ENCODE measurements around the gene FCHSD2.
A peak's percentile ranks its signal among the peaks of the same experiment; 100 is the strongest.

The FCHSD2 gene

DNA sequence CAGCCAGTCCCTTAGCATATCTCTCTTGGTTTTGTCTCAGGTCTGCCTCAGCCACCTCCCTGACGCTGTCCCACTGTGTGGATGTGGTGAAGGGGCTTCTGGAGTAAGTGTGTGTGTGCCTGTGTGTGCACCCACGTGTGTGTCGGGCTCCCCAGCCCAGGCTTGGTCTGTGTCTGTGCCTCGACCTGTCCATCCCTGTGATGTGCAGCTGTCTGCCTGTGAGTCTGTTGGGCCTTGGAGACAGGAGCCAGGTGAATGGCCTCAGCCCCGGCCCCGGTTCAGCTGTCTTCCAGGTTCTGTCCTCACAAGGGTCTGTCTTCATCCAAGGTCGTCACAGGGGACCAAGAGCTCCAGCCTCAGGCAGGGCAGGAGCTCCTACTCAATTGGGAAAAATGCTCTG, 318.1 kb downstream of the FCHSD2 start:
- TF ChIP-seq, protein P1, sequence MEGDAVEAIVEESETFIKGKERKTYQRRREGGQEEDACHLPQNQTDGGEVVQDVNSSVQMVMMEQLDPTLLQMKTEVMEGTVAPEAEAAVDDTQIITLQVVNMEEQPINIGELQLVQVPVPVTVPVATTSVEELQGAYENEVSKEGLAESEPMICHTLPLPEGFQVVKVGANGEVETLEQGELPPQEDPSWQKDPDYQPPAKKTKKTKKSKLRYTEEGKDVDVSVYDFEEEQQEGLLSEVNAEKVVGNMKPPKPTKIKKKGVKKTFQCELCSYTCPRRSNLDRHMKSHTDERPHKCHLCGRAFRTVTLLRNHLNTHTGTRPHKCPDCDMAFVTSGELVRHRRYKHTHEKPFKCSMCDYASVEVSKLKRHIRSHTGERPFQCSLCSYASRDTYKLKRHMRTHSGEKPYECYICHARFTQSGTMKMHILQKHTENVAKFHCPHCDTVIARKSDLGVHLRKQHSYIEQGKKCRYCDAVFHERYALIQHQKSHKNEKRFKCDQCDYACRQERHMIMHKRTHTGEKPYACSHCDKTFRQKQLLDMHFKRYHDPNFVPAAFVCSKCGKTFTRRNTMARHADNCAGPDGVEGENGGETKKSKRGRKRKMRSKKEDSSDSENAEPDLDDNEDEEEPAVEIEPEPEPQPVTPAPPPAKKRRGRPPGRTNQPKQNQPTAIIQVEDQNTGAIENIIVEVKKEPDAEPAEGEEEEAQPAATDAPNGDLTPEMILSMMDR (IDR thresholded peaks at IDR 0.05; ENCODE audit: borderline replicate concordance, insufficient read depth, low read depth, low read length): no peak

DNA sequence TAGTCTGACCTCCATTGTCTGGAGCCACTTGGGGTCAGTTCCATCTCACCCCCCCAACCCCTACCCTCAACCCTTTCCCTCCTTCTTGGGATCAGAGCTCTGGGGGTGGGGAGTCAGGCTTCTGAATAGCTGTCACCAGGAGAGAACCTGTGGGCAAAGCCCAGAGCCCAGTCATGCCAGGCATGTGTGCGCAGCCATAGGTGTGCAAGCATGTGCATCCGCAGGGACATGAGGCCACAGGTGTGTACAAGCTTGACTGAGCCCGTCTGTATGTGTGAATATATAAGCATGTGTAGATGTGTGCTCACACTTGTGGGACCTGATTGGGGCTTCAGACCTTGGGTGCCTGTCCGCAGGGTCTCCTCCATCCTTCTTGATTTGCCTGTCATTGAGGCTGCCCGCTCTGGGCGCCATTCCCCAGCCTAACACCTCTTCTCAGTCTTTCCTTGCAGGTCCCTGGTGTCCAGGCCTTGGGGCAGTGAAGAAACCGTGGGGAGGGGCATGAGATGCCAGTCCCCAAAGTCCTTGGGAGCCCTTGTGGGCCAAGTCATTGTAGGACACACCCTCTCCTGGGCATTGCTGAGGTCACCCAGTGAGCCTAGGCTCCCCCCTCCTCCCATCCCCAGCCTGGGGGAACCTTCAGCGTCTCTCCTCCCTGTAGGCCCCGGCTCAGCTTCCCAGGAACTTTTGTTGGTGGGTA, 318.9 kb downstream of the FCHSD2 start:
- no peak overlapping the region for H3K4me3 ChIP-seq (ENCODE audit: low read depth, low read length)
- TF ChIP-seq, protein P1 (IDR thresholded peaks at IDR 0.05; ENCODE audit: borderline replicate concordance, insufficient read depth, low read depth, low read length): no peak

More for the DNA sequence above, 318.1 kb downstream of the FCHSD2 start:
- no peak overlapping the region for H3K4me3 ChIP-seq (ENCODE audit: low read depth, low read length)

DNA sequence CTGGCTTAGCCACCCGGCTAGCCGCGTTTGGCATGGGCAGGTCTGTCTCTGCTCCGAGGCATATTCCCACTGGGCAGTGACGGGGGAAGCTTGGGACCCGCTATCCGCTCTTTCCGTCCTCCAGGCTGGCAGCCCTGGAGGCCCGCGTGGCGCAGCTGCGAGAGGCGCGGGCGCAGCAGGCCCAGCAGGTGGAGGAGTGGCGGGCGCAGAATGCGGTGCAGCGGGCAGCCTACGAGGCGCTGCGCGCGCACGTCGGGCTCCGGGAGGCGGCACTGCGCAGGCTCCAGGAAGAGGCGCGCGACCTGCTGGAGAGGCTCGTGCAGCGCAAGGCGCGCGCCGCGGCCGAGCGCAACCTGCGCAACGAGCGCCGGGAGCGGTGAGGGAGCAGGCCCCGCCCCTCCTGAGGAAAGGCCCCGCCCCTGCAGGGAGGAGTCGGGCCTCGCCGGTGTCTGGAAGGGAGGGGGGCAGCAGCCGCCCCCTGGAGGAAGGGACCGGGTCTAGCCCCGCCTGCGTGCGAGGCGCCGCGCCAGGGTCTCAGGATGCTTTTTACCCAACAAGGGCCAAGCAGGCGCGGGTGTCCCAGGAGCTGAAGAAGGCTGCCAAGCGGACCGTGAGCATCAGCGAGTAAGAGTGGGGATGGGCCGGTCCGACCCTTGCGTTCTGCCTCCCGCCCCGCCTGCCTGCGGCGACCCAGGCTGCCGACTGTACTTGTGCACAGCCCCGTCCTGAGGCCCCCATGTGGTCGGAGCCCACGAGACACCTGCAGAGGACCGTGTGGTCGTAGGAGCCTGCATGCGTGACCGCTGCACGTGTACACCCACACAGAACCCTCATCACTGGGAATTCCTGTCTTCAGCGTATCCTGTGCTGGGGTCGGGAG, 320.0 kb downstream of the FCHSD2 start:
- TF ChIP-seq, protein P1 (IDR thresholded peaks at IDR 0.05; ENCODE audit: borderline replicate concordance, insufficient read depth, low read depth, low read length): no peak
- H3K4me3 ChIP-seq (ENCODE audit: low read depth, low read length): peak overlapping the region; percentile 53

DNA sequence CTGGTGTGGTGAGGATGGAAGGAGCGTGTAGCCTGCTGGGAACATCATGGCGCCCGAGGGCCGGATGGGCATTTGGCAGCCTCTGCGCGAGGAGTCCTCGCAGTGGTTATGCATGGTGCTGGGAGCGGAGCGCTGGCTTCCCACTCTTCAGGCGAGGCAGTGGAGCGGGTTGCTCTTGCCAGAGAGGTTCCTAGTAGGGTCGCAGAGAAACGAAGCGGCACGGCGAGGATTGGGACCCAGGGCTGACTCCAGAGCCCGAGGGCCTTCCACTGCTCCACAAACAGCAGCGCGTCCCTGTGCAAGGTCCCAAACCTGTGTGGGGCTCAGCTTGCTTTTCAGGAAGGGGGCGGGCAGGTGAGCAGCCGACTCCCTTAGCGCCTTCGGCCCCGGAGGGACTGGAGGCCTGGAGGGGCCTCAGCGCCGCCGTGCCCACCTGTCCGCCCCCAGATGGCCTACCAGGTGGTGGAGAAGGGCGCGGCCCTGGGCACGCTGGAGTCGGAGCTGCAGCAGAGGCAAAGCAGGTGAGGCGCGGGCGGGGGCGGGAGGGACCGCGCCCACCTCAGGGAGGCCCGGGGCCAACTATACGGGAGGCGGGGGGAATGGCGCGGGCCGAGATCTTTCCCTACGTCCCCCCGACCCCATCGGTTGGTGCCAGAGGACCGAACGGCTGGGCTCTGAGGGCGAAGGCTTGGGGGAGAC, 320.7 kb downstream of the FCHSD2 start:
- peak overlapping the region; percentile 53 for H3K4me3 ChIP-seq (ENCODE audit: low read depth, low read length)
- TF ChIP-seq, protein P1 (IDR thresholded peaks at IDR 0.05; ENCODE audit: borderline replicate concordance, insufficient read depth, low read depth, low read length): no peak

DNA sequence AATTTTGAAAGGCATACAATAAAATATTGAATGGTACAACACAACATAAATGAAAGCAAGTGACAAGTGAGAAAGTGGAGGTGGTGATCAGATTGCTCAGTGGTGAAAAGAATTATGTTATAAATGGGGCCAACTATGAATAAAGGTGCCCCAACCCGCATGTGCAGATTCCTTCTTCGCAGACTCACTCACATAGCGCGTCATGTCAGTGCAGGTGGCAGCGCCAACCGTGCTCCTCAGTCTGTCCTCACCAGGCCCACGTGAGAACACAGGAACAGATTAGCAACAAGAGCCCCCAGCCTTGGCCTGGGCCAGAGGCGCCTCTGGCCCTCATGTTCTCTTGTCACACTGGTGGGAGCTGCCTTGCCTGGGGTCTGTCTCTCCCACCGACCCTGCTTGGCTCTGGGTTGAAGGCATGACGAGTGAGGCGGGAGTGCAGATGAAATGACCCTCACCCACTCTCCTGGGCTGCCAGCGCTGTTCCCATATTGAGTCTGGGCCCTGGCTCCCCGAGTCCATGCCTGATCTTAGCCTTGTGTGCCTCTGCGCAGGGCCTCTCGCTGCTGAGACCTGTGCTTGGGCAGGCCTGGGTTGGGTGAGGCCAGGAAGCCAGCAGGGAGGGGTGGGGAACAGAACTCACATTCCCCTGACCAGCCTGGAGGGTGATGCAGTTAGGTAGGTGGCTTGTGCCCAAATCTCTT, 321.5 kb downstream of the FCHSD2 start:
- H3K4me3 ChIP-seq (ENCODE audit: low read depth, low read length): no peak overlapping the region
- TF ChIP-seq, protein P1 (IDR thresholded peaks at IDR 0.05; ENCODE audit: borderline replicate concordance, insufficient read depth, low read depth, low read length): no peak

DNA sequence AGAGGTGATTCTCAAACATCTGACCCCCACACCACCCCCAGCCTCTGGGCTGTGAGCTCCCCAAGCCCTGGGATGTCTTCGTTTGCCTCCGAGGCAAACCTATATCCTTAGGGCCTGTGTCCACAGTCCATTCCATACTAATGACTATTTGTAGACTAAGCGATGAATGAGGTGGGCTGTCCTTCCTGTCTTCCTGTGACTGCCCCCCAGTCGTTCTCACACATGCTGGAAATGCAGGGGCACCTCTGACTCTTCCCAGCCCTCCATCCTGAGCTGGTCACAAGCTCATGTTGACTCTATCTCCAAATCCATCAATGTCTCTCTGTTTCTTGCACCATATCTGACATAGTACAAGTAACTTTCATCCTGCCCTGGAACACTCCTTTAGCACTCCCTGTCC, 323.1 kb downstream of the FCHSD2 start:
- TF ChIP-seq, protein P1 (IDR thresholded peaks at IDR 0.05; ENCODE audit: borderline replicate concordance, insufficient read depth, low read depth, low read length): no peak
- no peak overlapping the region for H3K4me3 ChIP-seq (ENCODE audit: low read depth, low read length)
